Measurements from ENCODE around the gene RALY. TPM values are rescaled to one million over a fixed set of nuclear protein-coding genes. Genes with fewer than 3 reads are reported as not detected.

The RALY gene
- total and polyA plus RNA-seq, 2 donors (not counting 3 experiments of a cell fraction or from before 2014, with no cell fraction given), result 142 to 146 TPM

- peak overlapping the region; percentile 89 for H3K4me2 ChIP-seq (ENCODE audit: insufficient read depth, low read length)
- BruUV-seq (replicated peaks), result no TSS peak
- POLR2A ChIA-PET, result interaction anchor here (0.6 to 2.1 kb wide), 15 partner anchors 10 to 312 kb away, joined by 3 to 13 read pairs (median 3); partner anchors contain the start of genes CHMP4B and EIF2S2
- intact Hi-C loops (cut with micrococcal nuclease), result loop anchor here (1.0 to 10.0 kb wide), 7 partner anchors 76 to 328 kb away; partner anchors contain the start of genes ACTL10, C20orf144, CHMP4B and EIF2S2
- H3K27ac ChIP-seq (ENCODE audit: insufficient read depth, low read depth, low read length), result peak overlapping the region; percentile 86
- H3K9ac ChIP-seq (replicated peaks; ENCODE audit: extremely low read depth, insufficient read depth, low read length), result peak overlapping the region; percentile 90
- no peak for FAIRE-seq
- no peaks in the 10 kb centered on the region for H3K9me3 ChIP-seq (replicated peaks; ENCODE audit: control insufficient read depth, insufficient read depth, low read length)
- no peaks in the 10 kb centered on the region for H3K27me3 ChIP-seq (ENCODE audit: control insufficient read depth in 2 of 2, insufficient read depth in 2 of 2, low read length in 2 of 2)
- peaks cover 19% of the 10 kb centered on the region for H3K4me1 ChIP-seq (ENCODE audit: control insufficient read depth, extremely low read depth, insufficient read depth, low read length)
- H2AFZ ChIP-seq (ENCODE audit: low read depth, low read length), result peak overlapping the region; percentile 89
- peaks cover 39% of the 10 kb centered on the region for H3K79me2 ChIP-seq (ENCODE audit: control insufficient read depth, insufficient read depth, low read length)
- peaks cover 0 to 2% of the 10 kb centered on the region in 2 experiments for H3K36me3 ChIP-seq (ENCODE audit: control insufficient read depth in 2 of 2, extremely low read depth in 1 of 2, insufficient read depth in 2 of 2, low read length in 2 of 2)
- peak; percentile 100 for DNase-seq (ENCODE audit: low read depth, low spot score)
- peak overlapping the region; percentile 92 to 99 (median 96) for H3K4me3 ChIP-seq (replicated peaks in 1 of 3; ENCODE audit: insufficient read depth in 1 of 3, low read depth in 1 of 3, low read length in 3 of 3)
- dilution Hi-C loops (cut with MboI; ENCODE audit: extremely low pct_ligation_motif_present, low sequenced_read_pairs), result no loop called here
- H4K20me1 ChIP-seq (replicated peaks; ENCODE audit: control insufficient read depth, extremely low read depth, insufficient read depth, low read length), result peaks cover 11% of the 10 kb centered on the region
- TF ChIP-seq EZH2 (IDR thresholded peaks at IDR 0.05; ENCODE audit: borderline replicate concordance, low read depth, low read length, severe bottlenecking) (no peak), GATA2 (IDR thresholded peaks at IDR 0.05; ENCODE audit: insufficient read depth, insufficient read length, low read depth, low read length) (no peak), FOS (IDR thresholded peaks at IDR 0.05; ENCODE audit: borderline replicate concordance, insufficient read depth, low read length) (no peak), POLR2A (IDR thresholded peaks at IDR 0.05; ENCODE audit: low read depth, low read length) (peak; percentile 96), POLR2AphosphoS5 (IDR thresholded peaks at IDR 0.05; ENCODE audit: insufficient read depth, low read depth, low read length) (peak; percentile 94), JUN (IDR thresholded peaks at IDR 0.05; ENCODE audit: borderline replicate concordance, insufficient read depth, insufficient read length, low read depth) (no peak), MYC (IDR thresholded peaks at IDR 0.05; ENCODE audit: low read depth, low read length) (no peak), CTCF (IDR thresholded peaks at IDR 0.05; ENCODE audit: extremely low read depth in 1 of 2, insufficient read depth in 1 of 2, low read depth in 1 of 2, low read length in 2 of 2) (no peak)
- TF ChIP-seq, protein P1, sequence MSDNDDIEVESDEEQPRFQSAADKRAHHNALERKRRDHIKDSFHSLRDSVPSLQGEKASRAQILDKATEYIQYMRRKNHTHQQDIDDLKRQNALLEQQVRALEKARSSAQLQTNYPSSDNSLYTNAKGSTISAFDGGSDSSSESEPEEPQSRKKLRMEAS (IDR thresholded peaks at IDR 0.05; ENCODE audit: insufficient read depth, insufficient read length), result peak; percentile 7
- H3K9me1 ChIP-seq (replicated peaks; ENCODE audit: control insufficient read depth, extremely low read depth, insufficient read depth, low read length), result no peaks in the 10 kb centered on the region
- CTCF ChIA-PET, result interaction anchor here (0.6 to 2.9 kb wide), 8 partner anchors 11 to 273 kb away, joined by 3 to 13 read pairs (median 4); partner anchors contain the start of gene PXMP4
Measured at GRCh38 chr20:33992923-33993575, 662 bp upstream of the RALY start.

All from endothelial cell of umbilical vein (primary cell).